Measurements from ENCODE around the gene CDKN2AIPNL.

GRCh38 chr5:134446938-134447337 is 35.3 kb upstream of the CDKN2AIPNL start:
- TF ChIP-seq EP300 (IDR thresholded peaks at IDR 0.05; ENCODE audit: borderline replicate concordance in 1 of 2, low read depth in 2 of 2, low read length in 2 of 2) (no peak), CTCF (IDR thresholded peaks at IDR 0.05; ENCODE audit: control extremely low read depth in 1 of 3, insufficient read depth in 1 of 3, low read depth in 1 of 3, low read length in 3 of 3) (no peak), POLR2A (IDR thresholded peaks at IDR 0.05; ENCODE audit: control extremely low read depth in 1 of 2, low read depth in 2 of 2, low read length in 2 of 2) (no peak)
